GM10266 (cell line): Measurements from ENCODE around the gene CT47B1.
"Not testable (repeated sequence)": the region's sequence is repeated elsewhere in the genome, so short reads cannot be mapped to it uniquely, and the experiment has no call there.

Source experiments
- DNase-seq: peaks from one replicate; pipeline ENCODE4 v3.0.0; 2012; ENCODE audit errors: extremely low spot score
- CTCF ChIP-seq: IDR thresholded peaks from 2 replicates; pipeline ENCODE4 v1.5.1; 2012; ENCODE audit warnings: mild to moderate bottlenecking, low read depth; ENCODE audit not compliant: control insufficient read depth, insufficient read depth; ENCODE audit errors: missing control alignments

CT47B1 gene

GRCh38 chrX:120875766-120876165 lies at the start of gene CT47B1:
Gene CT47B1 (minus strand): TSS chrX:120875866. CDS start chrX:120875670, 196 bp downstream.
- DNase-seq = not testable (repeated sequence)

GRCh38 chrX:120874678-120875557 lies 748 bp downstream of the CT47B1 start:
- TF ChIP-seq CTCF = no peak
- DNase-seq = no peak

GRCh38 chrX:120857240-120857639 lies 18.4 kb downstream of the CT47B1 start:
- TF ChIP-seq CTCF = no peak
- no peak for DNase-seq

DNA sequence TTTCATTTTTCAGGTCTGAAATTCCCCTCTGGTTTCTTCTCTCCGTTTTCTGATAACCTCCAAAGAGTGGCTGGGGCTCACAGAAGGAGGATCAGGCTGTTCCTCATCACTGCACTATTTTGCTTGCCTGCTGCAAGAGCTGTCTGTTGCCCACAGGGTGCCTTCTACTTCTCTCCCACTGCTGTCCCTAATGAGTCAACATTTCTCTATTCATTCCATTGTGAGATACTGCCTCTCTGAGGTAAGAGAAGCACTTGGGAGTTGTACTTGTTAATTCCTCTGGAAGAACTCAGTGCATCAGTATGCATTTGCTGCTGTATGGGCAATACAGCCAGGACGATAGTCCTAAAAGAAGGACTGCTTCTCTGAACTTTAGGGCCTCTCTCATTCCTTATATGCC lies 34.8 kb downstream of the CT47B1 start:
- no peak for DNase-seq
- TF ChIP-seq CTCF = no peak

DNA sequence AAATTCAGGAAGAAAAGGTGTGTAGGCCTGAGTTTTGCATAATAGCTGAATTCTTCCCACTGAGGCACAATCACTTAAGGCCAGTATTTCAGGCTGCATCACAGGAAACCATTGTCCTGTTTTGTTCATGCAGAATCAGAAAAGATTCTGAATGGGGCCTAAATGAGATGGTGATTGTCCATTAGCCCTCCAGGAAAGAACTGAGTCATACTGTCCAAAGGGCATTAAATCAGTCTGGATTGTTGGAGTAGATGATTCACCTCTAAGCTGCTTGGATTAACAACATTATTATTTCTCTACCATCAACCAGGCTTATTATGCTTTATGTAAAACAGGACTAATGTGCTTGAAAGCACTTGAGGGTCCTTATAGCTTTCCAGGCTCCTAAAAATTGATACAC lies 36.2 kb downstream of the CT47B1 start:
- no peak for DNase-seq
- TF ChIP-seq CTCF = no peak

- DNase-seq = not testable (repeated sequence)
These were observed 48.5 kb downstream of the CT47B1 start for GRCh38 chrX:120827213-120827612.

GRCh38 chrX:120825146-120825545 lies 50.5 kb downstream of the CT47B1 start:
- no peak for DNase-seq
- no peak for TF ChIP-seq CTCF

- no peak for TF ChIP-seq CTCF
- no peak for DNase-seq
These were observed 51.6 kb downstream of the CT47B1 start for GRCh38 chrX:120824021-120824420.
